GM10266 (cell line): ENCODE data around the gene DAPK1.

Experiments
- DNase-seq: peaks from one replicate; pipeline ENCODE4 v3.0.0; 2012; ENCODE audit errors: extremely low spot score
- CTCF ChIP-seq: IDR thresholded peaks from 2 replicates; pipeline ENCODE4 v1.5.1; 2012; ENCODE audit warnings: mild to moderate bottlenecking, low read depth; ENCODE audit not compliant: control insufficient read depth, insufficient read depth; ENCODE audit errors: missing control alignments

DAPK1 gene

DNA sequence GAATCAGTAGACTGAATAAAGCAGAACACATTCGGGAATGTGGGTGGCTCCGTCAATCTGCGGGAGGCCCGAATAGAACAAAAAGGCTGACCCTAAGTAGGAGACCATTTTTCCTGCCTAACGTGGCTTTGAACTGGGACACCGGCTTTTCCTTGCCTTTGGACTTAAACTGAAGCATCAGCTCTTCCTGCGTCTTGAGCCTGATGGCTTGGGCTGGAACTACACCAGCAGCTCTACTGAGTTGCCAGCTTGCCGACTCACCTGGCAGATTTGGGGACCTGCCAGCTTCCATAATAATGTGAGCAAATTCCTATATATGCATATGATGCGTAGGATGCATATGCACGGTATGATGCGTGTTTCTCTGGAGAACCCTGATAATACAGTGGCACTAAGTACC is 111.3 kb downstream of the DAPK1 start:
- no peak for TF ChIP-seq CTCF

DNA sequence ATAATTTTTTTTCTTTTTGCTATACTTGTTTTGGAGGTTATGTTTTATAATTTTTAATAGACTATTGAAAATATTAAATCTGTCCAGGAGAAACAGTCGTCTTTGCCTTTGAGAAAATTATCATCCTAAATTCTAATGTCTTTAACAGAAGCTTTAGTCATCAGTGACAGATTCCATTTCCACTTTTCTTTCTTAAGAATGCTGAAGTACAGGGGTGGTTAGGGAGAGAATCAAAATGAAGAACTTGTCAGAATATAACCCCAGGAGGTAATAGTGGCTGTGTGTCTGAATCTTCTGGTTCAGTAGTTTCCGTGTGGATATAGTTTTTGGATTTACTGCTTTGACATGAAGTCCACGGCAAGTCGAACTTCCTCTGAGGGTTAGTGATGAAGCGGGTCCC is 111.8 kb downstream of the DAPK1 start:
- DNase-seq = no peak
- no peak for TF ChIP-seq CTCF

More for the DNA sequence above, 111.3 kb downstream of the DAPK1 start:
- no peak for DNase-seq

- no peak for DNase-seq
- no peak for TF ChIP-seq CTCF
These were observed 112.8 kb downstream of the DAPK1 start for GRCh38 chr9:87610200-87611155.

- TF ChIP-seq CTCF = no peak
- DNase-seq = no peak
These were observed 114.1 kb downstream of the DAPK1 start for GRCh38 chr9:87611776-87612175.

DNA sequence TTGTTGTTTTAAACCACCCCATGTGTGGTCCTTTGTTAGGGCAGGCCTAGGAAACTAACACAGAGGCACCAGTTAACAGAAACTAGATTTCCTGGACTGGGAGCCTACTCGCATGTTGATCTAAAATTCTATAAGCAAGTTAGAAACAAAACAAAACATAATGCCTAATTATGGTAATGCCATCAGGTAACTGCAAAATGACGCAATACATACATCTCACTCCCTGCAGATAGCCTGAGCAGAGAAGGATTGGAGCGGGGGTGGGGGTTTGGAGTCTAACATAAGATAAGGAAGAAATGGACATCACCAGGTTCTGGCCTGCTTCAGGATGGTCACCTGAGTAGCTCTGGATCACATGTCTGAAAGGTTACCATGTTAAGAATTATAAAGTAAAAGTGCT is 114.9 kb downstream of the DAPK1 start:
- no peak for TF ChIP-seq CTCF
- no peak for DNase-seq

DNA sequence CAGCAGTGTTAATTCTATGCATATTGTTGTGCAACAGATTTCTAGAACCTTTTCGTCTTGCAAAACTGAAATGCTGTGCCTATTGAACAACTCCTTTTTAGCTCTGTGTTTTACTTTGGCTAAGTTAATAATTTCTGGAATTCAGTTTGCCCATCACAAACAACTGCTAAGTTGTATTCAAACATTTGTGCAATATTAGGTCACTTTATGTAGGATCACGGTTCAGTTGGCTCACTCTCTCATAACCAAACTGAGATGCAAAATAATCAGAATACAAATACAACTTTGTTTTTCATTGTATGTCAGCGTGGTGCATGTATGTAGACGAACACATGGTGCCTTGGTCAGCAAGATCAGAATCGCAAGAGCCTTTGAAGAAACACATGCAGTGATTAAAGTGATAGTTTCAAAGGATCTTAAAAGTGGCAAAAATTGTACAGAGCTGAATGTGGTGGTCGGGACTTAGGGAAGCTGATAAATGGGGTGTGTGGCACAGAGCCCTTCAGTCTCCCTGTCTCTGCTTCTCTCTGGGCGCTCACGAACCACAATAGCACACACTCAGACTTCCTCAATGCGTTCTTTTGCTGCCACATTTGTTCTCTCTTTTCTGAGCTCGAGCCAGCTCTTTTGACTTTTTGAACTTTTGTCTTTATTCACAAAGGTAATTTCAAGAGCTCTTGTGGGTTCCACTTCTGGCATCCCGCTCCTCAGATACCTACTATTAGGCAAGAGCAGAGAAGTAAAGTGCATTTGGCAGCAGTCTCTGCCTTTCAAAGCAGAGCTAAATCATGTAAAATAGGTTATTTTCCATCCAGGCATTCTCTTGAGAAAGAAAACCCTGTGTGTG is 115.8 kb downstream of the DAPK1 start:
- TF ChIP-seq CTCF = no peak
- no peak for DNase-seq
